WERI-Rb-1 (cell line): ENCODE data around the gene TTC1.
"Not testable (repeated sequence)": the region's sequence is repeated elsewhere in the genome, so short reads cannot be mapped to it uniquely, and the experiment has no call there.

ENCODE experiments used
- DNase-seq: peaks from one replicate; pipeline ENCODE4 v3.0.0-alpha.2; 2020
- H3K27ac ChIP-seq: fragments of 250-450 bp; sonication (Bioruptor Pico); 2 replicates; pipeline ENCODE4 v1.5.1; 2020; ENCODE audit warnings: mild to moderate bottlenecking, moderate library complexity
- H3K27me3 ChIP-seq: fragments of 250-450 bp; sonication (Bioruptor Pico); 2 replicates; pipeline ENCODE4 v1.5.1; 2021; ENCODE audit warnings: mild to moderate bottlenecking, low read depth, moderate library complexity; ENCODE audit not compliant: insufficient read depth, severe bottlenecking
- H3K36me3 ChIP-seq: fragments of 250-450 bp; sonication (Bioruptor Pico); 2 replicates; pipeline ENCODE4 v1.5.1; 2020; ENCODE audit warnings: mild to moderate bottlenecking, moderate library complexity
- H3K4me3 ChIP-seq: 2 replicates; pipeline ENCODE4 v1.5.1; 2011; ENCODE audit warnings: low read depth, mild to moderate bottlenecking, control low read depth, low read length
- H3K9me3 ChIP-seq: fragments of 250-450 bp; sonication (Bioruptor Pico); 2 replicates; pipeline ENCODE4 v1.5.1; 2021; ENCODE audit warnings: mild to moderate bottlenecking, moderate library complexity; ENCODE audit not compliant: severe bottlenecking
- CTCF ChIP-seq: IDR thresholded peaks from 2 replicates; pipeline ENCODE4 v1.5.1; 2011; ENCODE audit warnings: low read depth, mild to moderate bottlenecking, control low read depth, inconsistent platforms, low read length

TTC1 gene

GRCh38 chr5:160064417-160064810, 55.5 kb downstream of the TTC1 start:
- no peak overlapping the region for H3K27ac ChIP-seq
- no peak for TF ChIP-seq CTCF
- H3K4me3 ChIP-seq, result no peak overlapping the region
- no peaks in the 10 kb centered on the region for H3K9me3 ChIP-seq
- H3K36me3 ChIP-seq, result peaks cover 14% of the 10 kb centered on the region
- no peaks in the 10 kb centered on the region for H3K27me3 ChIP-seq
- no peak for DNase-seq

GRCh38 chr5:160064995-160065614, 56.2 kb downstream of the TTC1 start:
- no peak for DNase-seq

GRCh38 chr5:160069120-160069519, 60.2 kb downstream of the TTC1 start:
- H3K4me3 ChIP-seq, H3K27me3 ChIP-seq, DNase-seq, H3K9me3 ChIP-seq, H3K27ac ChIP-seq: not testable (repeated sequence)
- H3K36me3 ChIP-seq, result peaks cover 14% of the 10 kb centered on the region

More at GRCh38 chr5:160064995-160065614, 56.2 kb downstream of the TTC1 start:
- H3K4me3 ChIP-seq, result no peak overlapping the region
- H3K36me3 ChIP-seq, result peaks cover 14% of the 10 kb centered on the region
- no peaks in the 10 kb centered on the region for H3K27me3 ChIP-seq
- H3K27ac ChIP-seq, result no peak overlapping the region
- no peaks in the 10 kb centered on the region for H3K9me3 ChIP-seq
- no peak for TF ChIP-seq CTCF

DNA sequence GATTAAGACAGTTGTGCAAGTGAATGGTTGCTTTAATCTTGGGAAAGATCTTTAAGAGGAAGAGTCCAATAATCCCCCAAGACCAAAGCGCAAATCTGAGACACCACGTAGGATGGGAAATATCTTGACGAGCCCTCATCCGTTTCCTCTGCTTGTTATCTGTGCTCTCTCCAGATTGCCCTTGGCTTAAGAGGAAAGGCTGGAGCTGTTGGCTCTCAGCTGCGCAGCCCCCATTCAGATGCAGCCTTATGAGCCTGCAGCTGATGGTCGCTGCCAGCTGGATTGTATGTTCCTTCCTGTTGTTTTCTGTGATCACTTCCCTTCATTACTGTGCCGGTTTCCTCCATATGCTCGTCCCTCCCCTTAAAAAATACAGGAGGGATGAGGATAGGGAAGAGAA, 62.6 kb downstream of the TTC1 start:
- Histone ChIP-seq H3K36me3 (no peaks in the 10 kb centered on the region; the same call in 1 of the 2 replicates), H3K4me3 (peak overlapping the region; percentile 3), H3K27ac (peak overlapping the region; percentile 23; the same call in 1 of the 2 replicates), H3K9me3 (no peaks in the 10 kb centered on the region), H3K27me3 (no peaks in the 10 kb centered on the region)
- no peak for TF ChIP-seq CTCF
- DNase-seq, result peak; percentile 53

DNA sequence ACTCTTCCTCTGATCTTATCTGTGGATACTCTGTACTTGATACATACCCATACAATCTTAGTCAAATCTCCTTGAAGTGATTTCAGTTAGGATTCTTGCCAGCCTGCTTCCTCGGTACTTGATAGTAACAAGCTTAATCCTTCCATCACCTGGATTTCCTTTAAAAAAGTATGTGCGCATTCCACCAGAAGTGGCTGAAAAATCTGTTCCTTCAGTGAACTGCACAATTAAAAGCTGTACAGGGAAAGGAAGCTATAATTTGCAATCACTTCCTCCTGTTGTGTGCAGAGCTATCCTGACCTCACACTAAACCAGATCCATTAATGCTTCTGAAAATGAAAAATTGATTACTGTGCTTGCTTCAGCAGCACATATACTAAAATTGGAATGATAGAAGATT, 63.0 kb downstream of the TTC1 start:
- peak overlapping the region; percentile 23; the same call in 1 of the 2 replicates for H3K27ac ChIP-seq
- DNase-seq, result no peak
- no peak for TF ChIP-seq CTCF

GRCh38 chr5:160075073-160075472, 66.1 kb downstream of the TTC1 start:
- no peak for DNase-seq
- Histone ChIP-seq H3K27ac (no peak overlapping the region), H3K4me3 (no peak overlapping the region), H3K9me3 (no peaks in the 10 kb centered on the region), H3K36me3 (peaks cover 7% of the 10 kb centered on the region), H3K27me3 (no peaks in the 10 kb centered on the region)
- no peak for TF ChIP-seq CTCF

More for the DNA sequence above, 63.0 kb downstream of the TTC1 start:
- Histone ChIP-seq H3K36me3 (no peaks in the 10 kb centered on the region; the same call in 1 of the 2 replicates), H3K9me3 (no peaks in the 10 kb centered on the region), H3K4me3 (peak overlapping the region; percentile 3; the same call in 1 of the 2 replicates), H3K27me3 (no peaks in the 10 kb centered on the region)
